IPS DF 4.7 (cell line): ENCODE results near the gene LINC01488.

ENCODE experiments used
- DNase-seq: peaks from one replicate; pipeline ENCODE4 v3.0.0-alpha.2; 2013; ENCODE audit warnings: low spot score; ENCODE audit errors: extremely low read depth

LINC01488 gene

GRCh38 chr11:69463995-69464960, 17.2 kb upstream of the LINC01488 start:
- no peak for DNase-seq

GRCh38 chr11:69465236-69466000, 16.0 kb upstream of the LINC01488 start:
- no peak for DNase-seq

- no peak for DNase-seq
Measured at GRCh38 chr11:69466039-69466438, 15.4 kb upstream of the LINC01488 start.

- no peak for DNase-seq
Measured at GRCh38 chr11:69467196-69467595, 14.3 kb upstream of the LINC01488 start.

GRCh38 chr11:69467646-69468045, 13.8 kb upstream of the LINC01488 start:
- DNase-seq: no peak

GRCh38 chr11:69468221-69468620, 13.2 kb upstream of the LINC01488 start:
- DNase-seq: no peak

- no peak for DNase-seq
Measured at GRCh38 chr11:69468911-69469885, 12.3 kb upstream of the LINC01488 start.

- no peak for DNase-seq
Measured at GRCh38 chr11:69470301-69470700, 11.2 kb upstream of the LINC01488 start.

GRCh38 chr11:69470793-69471728, 10.4 kb upstream of the LINC01488 start:
- no peak for DNase-seq

- DNase-seq: no peak
Measured at GRCh38 chr11:69471729-69472540, 9.5 kb upstream of the LINC01488 start.

- no peak for DNase-seq
Measured at GRCh38 chr11:69472541-69473275, 8.8 kb upstream of the LINC01488 start.

GRCh38 chr11:69473276-69473845, 8.1 kb upstream of the LINC01488 start:
- DNase-seq: no peak

GRCh38 chr11:69474736-69475135, 6.7 kb upstream of the LINC01488 start:
- DNase-seq: no peak

- DNase-seq: no peak
Measured at GRCh38 chr11:69475141-69475865, 6.2 kb upstream of the LINC01488 start.

- DNase-seq: no peak
Measured at GRCh38 chr11:69475866-69476471, 5.5 kb upstream of the LINC01488 start.

GRCh38 chr11:69476509-69476961, 4.9 kb upstream of the LINC01488 start:
- DNase-seq: no peak

GRCh38 chr11:69477086-69477485, 4.4 kb upstream of the LINC01488 start:
- DNase-seq: no peak
